NCI-H774 (cell line): Measurements from ENCODE around the gene DCP2.
A peak's percentile ranks its signal among the peaks of the same experiment; 100 is the strongest.
"Not testable (repeated sequence)": the region's sequence is repeated elsewhere in the genome, so short reads cannot be mapped to it uniquely, and the experiment has no call there.

Experiments used
- DNase-seq: peaks from one replicate; lab custom pipeline; 2025; lab: John Stamatoyannopoulos, UW

Gene DCP2

DNA sequence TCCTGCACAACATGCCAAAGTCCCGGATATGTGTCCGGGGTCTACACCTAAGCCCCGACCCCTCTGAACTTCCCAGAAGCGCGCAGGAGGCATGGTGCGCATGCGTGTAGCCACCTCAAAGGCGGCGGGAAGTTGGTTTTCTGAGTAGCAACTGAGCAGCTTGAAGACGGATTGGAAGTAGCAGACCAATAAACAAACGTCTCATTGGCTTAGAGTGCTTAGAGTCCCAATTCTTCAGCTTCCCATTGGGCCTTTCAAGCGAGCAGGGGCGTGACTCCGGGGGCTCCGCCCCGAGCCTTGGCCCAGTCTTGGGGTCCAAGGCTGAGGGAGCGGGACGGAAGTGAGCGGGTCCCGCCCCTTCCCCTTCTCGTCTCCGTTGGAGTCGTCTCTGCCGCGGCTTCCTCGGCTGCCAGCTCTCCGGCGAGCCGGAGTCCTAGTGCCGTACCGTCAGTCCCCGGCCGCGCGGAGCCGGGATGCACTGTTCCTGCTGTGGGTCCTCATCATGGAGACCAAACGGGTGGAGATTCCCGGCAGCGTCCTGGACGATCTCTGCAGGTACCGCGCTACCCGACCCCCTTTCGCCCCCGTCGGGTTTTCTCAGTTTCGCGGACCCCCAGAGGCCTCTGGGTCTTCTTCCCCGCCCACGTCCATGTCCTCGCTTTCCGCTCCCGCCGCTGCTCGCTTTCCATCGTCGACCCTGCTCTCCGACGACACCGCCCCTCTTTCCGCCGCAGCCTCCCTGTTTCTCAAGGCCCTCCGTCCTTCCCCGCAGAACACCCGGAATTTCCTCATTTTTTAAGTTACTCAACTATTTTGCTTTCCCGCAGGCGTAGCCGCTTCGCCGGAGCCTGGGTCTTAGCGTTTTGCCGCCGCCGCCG is at the start of gene DCP2:
Gene DCP2 (plus strand): TSS at position 367 of the 878 bp plus-strand sequence. CDS start 136 bp downstream, at position 503.
- peak; percentile 96 for DNase-seq

DNA sequence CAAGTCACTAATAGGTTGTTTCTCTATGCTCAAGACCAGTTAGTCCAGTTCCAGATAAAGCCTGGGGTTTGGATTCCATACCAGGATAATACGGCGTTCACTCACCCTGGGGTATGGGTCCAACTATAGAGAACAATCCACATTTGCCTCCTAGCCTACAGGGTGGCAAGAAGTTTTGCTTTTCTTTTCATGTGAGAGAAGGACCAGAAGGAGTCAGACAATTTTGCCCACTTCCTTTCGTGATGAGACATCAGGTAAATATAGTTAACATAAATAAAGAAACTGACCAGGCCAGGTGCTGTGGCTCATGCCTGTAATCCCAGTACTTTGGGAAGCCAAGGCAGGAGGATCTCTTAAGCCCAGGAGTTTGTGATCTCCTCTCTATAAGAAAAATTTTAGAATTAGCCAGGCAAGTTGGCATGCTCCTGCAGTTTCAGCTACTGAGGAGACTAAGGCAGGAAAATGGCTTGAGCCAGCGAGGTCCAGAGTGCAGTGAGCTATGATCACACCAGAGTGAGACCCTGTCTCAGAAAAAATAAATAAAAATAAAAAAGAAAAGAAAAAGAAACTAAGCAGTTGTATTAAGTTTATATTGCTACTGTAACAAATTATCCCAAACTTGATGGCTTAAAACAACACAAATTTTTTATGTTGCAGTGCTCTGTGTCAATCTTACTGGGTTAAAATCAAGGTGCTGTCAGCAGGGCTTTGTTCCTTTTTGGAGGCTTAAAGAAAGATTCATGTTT is 47.1 kb upstream of the DCP2 start:
- no peak for DNase-seq

DNA sequence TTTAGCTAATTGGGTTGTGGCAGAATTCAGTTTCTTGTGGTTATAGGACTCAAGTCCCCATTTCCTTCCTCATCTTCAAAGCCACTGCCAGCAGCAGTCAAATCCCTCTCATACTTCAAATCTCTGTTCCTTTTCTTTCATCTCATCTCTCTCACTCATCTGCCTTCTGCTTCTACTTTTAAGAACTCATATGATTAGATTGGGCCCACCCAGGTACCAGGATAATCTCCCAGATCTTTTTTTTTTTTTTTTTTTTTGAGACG is 46.6 kb upstream of the DCP2 start:
- DNase-seq = no peak

DNA sequence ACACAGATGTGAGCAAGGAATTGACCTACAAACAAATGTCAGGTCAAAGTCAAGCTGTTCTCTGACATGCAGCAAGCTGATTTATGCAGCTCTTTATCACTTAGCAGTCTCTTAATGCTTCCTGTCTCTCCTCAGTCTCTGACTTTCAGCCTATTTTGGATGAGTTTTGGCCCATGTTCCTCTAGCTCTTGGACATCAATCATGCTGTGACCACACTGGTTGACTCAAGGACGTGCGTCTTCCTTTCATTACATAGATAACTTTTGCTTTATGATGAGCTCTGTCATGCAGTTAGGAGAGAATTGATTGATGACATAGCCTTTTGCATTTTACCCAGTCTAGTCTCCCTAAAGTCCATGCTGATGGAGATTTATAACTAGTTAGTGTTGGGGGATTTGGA is 45.1 kb upstream of the DCP2 start:
- DNase-seq = no peak

DNA sequence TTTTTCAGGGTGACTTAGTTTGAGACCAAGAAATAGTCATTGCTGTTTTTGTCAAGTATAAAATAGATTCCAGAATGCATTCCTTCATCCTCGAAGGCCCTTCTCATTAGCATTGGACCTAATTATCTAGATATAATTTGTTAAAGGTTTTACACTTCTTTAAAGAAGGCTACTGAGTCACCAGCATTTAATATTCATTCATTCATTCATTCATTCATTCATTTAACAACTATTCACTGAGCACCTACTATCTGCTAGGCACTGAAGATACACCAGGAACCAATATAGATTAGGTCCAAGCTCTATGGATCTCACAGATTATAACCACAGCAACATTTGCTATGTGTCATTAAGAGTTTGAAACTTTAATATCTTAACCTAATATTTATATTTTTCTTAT is 43.5 kb upstream of the DCP2 start:
- no peak for DNase-seq

DNA sequence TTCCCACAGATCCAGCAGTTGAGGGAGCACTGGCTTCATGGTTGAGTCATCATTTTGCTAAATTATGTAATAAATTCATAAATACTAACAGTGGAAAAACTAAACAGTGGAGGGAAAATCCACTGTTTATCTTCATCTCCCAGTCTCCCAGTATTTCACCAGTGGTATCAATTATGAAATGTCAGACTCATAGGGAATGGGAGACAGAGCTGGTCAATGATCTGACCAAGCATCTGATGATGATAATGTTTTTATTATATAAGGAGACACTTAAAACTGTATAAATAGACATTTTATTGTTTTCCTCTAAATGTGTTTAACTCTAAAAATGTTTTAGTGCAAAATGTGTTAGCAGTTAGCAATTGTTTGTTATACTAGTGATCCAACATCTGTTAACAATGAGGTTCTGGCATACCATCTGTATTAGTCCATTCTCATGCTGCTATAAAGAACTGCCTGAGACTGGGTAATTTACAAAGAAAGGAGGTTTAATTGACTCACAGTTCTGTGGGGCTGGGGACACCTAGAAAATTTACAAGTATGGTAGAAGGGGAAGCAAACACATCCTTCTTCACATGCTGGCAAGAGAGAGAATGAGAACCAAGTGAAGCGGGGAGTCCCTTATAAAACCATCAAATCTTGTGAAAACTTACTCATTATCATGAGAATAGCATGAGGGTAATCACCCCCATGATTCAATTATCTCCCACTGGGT is 42.8 kb upstream of the DCP2 start:
- no peak for DNase-seq

DNA sequence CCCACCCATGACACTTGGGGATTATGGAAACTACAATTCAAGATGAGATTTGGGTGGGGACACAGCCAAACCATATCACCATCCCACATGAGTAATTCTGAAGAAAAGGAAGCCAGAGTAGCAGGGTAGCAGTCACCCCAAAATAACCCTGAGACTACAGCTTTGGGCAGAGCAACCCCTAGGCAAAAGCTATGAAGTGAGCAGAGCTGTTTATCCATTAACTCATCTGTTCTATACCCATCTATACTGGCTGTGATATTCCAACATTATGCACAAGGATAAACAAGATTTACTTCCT is 42.3 kb upstream of the DCP2 start:
- no peak for DNase-seq

DNA sequence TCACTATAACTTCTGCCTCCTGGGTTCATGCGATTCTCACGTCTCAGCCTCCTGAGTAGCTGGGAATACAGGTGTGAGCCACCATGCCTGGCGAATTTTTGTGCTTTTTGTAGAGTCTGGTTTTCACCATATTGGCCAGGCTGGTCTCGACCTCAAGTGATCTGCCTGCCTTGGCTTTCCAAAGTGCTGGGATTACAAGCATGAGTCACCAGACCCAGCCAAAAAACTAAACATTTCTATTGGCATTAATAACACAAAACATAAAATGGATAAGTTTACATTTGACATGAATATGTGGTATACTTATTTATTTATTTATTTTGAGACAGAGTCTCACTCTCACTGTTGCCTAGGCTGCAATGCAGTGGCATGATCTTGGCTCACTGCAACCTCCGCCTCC is 40.9 kb upstream of the DCP2 start:
- no peak for DNase-seq

DNA sequence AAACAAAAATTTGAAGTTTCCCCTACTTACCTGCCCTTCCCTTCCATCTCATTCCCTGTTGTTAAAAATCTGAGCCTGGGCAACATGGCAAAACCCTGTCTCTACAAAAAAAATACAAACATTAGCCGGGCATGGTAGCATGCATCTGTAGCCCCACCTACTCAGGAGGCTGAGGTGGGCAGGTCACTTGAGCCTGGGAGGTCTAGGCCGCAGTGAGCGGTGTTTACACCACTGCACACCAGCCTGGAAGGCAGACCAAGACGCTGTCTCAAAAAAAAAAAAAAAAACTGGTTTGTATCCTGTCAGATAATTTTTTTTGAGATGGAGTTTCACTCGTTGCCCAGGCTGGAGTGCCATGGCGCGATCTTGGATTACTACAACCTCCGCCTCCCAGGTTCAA is 38.3 kb upstream of the DCP2 start:
- no peak for DNase-seq

DNA sequence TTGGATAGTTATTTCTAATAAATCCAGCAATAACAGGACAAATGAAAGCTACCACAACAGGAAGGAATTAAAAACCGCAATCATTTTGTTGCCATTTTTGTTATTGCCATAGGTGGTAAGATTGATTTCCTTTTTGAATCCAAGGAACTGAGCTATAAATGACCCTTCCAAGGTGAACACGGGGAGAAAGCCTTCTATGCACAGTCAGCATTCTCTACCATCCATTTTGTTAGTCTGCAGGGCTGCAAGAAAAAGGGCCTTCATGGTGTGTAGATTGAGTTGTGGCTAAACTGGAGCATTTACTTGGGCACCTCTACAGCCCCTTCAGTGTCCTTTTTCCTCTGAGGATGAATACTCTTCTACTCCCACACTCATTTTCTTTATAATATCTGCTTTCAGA is 35.9 kb upstream of the DCP2 start:
- DNase-seq = no peak

DNA sequence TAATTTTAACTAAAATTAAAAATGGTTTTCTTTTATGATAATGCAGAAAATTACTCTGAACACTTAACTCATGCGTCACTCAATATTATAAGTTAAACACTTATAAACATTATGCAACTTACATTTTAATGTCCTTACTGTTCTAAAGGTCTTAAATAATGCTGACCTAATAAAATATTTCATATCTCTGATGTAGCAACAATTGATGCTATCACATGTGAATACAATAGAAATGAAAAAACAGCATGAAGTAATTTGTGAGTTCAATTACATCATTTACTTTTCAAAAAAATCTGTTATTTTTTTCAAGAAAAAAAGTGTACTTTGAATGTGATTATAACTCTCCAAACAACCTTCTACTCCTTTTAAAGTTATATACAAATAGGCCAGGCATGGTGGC is 28.1 kb upstream of the DCP2 start:
- DNase-seq = no peak

DNA sequence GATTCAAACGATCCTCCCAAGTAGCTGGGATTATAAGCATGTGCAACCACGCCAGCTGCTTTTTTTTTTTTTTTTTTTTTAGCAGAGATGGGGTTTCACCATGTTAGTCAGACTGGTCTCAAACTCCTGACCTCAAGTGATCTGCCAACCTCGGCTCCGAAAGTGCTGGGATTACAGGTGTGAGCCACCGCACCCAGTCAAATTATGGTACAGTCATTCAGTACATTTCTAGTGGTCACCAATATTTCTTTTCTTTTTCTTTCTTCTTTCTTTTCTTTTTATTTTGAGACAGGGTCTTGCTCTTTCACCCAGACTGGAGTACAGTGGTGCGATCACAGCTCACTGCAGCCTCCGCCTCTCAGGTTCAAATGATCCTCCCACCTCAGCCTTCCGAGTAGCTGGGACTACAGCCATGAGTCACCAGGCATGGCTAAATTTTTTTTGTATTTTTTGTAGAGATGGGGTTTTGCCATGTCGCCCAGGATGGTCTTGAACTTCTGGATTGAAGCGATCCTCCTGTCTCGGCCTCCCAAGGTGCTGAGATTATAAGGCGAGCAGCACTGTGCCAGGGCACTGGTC is 25.4 kb upstream of the DCP2 start:
- no peak for DNase-seq

DNA sequence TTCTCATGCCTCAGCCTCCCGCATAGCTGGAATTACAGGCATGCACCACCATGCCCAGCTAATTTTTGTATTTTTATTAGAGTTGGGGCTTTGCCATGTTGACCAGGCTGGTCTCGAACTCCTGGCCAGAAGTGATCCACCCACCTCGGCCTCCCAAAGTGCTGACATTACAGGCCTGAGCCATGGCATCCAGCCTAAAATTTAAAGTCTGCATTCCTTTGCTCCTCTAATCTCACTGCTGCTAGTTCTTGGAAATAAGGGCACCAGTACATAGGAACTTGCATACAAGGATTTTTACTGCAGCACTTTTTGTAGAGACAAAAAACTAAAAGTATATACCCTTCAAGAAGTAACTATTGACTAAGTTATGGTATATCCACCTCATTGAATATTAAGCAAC is 20.0 kb upstream of the DCP2 start:
- no peak for DNase-seq

DNA sequence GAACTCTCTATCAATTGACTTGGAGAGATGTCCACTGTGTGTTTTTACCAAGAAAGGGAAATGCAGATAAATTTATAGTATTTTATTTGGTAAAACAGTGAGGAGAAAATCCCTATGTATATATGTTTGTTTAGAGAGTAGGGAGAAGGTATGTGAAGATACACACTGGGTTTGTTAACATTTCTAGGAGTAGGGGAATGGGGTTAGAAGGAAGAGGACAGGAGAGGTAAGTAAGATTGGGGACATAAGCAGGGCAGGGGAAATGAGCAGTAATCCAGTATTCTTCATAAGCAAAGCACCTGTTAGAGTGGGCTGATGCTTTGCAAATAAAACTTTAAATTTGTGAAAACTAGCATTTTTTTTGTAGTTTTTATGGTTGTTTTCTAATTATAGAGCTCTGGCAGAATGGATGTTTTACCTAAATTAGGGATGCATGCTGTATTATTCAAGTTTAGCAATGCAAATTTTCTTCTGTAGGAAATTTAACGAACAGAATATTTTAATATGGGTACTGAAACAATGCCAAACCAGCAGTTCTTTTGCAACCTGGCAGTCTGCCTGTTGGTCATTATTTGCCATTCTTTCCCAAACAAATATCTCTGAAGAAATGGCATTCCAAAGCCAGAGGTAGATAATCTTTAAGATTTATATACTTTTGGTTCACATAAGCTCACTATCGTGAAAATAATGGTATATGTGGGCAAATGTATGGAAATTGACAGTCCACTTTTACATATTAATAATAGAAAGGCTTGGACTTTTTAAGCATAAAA is 19.4 kb upstream of the DCP2 start:
- DNase-seq = no peak

DNA sequence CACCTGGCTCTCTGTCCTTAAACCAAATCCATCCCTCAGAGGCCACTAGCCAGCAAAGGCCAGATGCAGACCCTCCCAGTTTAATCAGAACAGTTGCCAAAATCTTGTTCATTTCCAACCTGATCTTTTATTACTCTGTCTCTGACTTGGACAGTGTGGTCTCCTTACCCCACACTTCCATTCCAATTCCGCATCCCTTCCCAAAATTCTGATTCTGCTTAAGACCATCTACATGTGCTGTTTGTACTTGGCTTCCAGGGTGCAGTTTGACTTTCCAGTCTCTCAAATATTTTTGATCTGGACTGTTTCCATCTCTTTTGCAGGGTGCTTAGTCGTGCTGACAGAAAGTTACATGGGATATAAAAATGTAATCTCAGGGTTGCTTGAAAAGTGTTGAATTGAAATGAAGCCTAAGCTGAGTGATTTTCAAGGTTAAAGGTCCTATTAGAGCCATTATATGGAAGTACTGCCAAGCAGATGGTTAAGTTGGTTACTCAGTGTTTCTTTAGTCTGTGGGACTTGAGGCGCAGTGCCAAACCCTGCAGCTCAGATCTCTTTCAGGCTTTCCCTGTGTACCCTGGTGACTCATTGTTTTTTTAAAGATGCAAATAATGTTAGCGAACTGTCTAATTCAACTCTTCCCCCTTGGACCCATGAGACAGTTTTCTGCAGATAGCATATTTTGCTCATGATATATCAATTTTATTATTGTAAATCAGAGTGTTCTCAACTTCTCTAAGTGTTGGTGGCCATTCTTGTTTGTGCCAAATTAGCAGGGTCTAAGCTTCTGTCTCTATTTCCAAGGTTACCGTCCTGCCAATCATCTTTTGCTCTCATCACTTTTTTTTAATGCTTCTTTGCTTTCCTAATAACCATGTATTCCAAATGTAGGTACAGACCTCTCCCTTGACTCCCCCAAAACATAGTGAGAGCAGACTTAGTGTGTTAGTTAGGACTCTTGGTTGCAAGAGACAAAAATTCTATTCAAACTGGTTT is 18.2 kb upstream of the DCP2 start:
- DNase-seq = no peak

DNA sequence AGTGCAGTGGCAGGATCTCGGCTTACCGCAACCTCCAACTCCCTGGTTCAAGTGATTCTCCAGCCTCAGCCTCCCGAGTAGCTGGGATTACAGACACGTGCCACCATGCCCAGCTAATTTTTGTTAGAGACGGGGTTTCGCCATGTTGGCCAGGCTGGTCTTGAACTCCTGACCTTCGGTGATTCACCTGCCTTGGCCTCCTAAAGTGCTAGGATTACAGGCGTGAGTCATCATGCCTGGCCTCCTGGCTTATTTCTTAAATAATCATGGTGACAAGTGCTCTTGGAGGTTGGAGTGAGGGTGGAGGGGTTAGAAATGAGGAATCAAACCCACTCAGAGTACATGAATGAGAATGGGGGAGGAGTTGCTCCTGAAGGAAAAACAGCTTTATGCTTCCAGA is 16.7 kb upstream of the DCP2 start:
- DNase-seq = not testable (repeated sequence)

DNA sequence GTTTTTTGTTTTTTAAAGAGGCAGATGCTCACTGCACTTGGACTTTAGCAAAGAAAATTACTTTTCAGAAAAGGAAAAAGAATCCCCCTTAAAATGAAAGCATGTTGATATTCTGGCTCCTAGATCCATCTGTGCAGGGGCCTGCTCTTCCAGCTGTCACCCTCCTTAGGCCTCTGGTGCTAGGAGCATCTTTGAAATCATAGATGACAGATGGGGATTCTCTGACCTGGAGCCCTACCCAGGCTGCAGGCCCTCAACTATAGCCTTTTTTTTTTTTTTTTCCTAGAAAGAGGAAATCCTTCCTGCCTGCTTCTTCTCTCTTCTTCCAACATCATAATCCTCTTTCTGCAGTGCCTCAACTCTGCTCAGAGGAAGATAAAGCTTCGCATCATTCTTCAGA is 16.3 kb upstream of the DCP2 start:
- DNase-seq = no peak

DNA sequence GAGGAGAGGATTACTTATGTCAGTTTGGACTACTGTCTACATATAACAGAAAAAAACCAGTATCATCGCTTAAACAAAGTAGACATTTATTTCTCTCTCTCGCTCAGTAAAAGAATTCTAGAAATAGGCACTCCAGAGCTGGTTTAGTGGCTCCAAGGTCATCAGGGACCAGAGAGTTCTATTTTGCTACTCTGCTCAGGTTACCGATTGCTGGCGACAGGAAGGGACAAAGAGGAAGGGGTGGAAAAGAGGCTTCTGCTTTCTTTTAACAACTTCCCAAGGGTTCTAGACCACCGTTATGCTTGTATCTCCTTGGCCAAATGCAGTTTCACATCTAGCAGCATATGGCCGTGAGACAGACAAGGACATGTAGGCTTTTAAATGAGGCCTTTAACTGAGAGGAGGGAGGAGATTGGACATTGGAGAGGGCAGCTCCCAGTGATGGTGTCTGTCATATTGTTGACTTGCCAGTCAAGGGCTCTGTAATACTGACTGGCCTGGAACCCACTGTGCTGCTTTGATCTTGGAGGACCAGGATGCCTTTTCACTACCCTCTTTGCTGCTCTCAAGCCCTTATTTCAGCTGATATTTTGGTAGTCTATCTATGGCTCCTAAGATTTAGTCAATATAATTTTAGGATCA is 15.6 kb upstream of the DCP2 start:
- no peak for DNase-seq

DNA sequence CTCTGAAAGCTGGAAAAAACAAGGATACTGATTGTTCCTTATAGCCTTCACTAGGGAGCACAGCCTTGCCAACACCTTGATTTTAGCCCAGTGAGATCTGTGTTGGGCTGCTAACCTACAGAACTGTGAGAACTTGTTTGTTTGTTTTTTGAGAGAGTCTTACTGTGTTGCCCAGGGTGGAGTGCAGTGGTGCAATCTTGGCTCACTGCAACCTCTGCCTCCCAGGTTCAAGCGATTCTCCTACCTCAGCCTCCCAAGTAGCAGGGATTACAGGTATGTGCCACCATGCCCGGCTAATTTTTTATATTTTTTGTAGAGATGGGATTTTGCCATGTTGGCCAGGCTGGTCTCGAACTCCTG is 13.2 kb upstream of the DCP2 start:
- not testable (repeated sequence) for DNase-seq

DNA sequence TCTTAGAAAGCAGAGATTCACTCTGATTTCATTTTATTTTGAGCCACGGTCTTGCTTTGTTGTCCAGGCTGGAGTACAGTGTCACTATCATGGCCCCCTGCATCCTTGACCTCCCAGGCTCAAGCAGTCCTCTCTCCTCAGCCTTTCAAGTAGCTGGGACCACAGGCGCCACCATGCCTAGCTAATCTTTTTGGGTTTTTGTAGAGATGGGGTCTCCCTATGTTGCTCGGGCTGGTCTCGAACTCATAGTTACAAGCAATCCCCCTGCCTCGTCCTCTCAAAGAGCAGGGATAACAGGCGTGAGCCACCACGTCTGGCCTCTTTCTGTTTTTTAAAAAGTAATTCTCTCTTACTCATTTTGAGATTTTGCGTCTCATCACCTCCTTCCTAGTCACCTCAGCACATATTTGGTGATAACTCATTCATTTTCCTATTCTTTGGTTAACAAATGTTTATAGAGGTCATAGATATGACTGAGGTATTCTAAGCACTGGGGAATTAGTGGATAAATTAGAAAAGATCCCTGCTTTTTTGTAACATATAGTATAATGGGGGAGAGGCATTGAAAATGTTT is 10.8 kb upstream of the DCP2 start:
- no peak for DNase-seq
